ENCODE results near the gene TMEM238.

TMEM238 gene

DNA sequence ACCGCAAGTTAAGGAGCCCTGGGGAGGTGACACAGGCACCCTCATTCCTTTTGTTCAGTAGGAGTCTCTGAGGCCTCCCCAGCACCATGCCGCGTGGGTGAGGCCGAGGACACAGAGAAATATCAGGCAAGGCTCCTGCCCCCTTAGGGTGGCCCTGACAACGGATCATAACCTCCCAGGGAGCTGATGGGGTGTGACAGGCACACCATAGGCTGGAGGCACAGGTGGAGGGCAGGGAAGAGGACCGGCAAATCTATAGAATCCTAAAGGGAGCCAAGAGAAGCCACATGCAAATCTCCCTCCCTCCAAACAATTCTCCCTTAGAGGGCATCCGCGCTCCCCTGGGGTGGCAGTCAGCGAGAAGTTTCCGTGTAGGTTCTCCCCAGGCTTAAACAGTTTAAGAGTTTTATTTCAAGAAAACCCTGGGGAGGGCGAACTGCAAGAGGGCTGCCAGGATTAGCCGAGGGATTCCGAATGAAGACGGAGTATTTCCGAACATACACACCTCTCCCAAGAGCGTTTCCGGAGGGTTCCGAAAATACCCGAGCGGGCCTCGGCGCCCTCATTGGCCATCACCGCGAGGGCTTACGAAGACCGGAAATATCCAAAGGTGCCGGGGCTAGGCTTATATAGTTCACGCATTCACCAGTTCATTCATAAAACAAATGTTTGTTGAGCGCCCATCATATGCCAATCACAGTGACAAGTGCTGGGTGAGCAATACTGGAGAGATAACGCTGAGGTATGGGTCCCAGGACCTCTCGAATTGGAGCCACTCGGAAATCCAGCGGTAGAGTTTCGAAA is 1.0 kb upstream of the TMEM238 start:
- H3K4me3 ChIP-seq (ENCODE audit: low read depth, low read length): peak overlapping the region; percentile 99
- TF ChIP-seq, protein P1, sequence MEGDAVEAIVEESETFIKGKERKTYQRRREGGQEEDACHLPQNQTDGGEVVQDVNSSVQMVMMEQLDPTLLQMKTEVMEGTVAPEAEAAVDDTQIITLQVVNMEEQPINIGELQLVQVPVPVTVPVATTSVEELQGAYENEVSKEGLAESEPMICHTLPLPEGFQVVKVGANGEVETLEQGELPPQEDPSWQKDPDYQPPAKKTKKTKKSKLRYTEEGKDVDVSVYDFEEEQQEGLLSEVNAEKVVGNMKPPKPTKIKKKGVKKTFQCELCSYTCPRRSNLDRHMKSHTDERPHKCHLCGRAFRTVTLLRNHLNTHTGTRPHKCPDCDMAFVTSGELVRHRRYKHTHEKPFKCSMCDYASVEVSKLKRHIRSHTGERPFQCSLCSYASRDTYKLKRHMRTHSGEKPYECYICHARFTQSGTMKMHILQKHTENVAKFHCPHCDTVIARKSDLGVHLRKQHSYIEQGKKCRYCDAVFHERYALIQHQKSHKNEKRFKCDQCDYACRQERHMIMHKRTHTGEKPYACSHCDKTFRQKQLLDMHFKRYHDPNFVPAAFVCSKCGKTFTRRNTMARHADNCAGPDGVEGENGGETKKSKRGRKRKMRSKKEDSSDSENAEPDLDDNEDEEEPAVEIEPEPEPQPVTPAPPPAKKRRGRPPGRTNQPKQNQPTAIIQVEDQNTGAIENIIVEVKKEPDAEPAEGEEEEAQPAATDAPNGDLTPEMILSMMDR (IDR thresholded peaks at IDR 0.05; ENCODE audit: low read depth, low read length): no peak
- DNase-seq (ENCODE audit: low read depth, low spot score): peak; percentile 98
- in situ Hi-C loops (cut with HindIII; ENCODE audit: low sequenced_read_pairs): no loop called here

DNA sequence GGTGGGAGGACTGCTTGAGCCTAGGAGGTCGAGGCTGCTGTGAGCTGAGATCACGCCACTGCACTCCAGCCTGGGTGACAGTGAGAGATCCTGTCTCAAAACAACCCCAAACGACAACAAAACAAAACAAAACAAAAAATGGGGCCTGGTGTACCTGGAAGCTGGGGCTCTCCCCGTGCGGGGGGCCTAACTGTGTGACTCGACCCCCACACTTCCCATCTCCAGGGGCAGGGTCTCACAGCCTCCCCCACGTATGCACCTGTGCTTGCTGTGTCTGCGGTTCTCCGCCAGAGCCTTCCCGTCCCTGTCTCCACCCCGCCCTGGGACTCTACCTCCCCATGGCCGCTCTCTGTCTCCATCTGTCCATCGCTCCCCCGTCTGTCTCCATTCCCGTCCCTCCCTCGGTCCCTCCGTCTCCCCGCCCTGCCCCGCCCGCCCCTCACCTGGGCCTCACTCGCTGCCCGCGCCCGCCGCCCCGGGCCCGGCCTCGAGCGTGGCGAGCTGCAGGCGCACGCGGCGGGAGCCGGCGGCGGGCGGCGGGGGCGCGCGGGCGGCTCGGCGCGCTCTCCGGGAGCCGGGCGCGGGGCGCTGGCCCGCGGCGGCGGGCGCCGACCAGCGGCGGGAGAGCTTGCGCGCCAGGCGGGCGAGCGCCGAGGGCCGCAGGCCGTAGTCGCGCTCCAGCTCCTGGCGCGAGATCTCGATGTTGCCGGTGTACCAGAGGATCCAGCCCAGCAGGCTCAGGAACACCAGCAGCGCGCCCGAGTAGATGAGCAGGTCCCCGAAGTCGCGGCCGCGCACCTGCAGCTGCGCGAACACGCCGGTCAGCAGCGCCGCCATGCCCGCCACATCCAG is 587 bp downstream of the TMEM238 start:
- in situ Hi-C loops (cut with HindIII; ENCODE audit: low sequenced_read_pairs): no loop called here
- peak; percentile 68 for DNase-seq (ENCODE audit: low read depth, low spot score)
- TF ChIP-seq, protein P1 (IDR thresholded peaks at IDR 0.05; ENCODE audit: low read depth, low read length): no peak
- peak overlapping the region; percentile 40 for H3K4me3 ChIP-seq (ENCODE audit: low read depth, low read length)

DNA sequence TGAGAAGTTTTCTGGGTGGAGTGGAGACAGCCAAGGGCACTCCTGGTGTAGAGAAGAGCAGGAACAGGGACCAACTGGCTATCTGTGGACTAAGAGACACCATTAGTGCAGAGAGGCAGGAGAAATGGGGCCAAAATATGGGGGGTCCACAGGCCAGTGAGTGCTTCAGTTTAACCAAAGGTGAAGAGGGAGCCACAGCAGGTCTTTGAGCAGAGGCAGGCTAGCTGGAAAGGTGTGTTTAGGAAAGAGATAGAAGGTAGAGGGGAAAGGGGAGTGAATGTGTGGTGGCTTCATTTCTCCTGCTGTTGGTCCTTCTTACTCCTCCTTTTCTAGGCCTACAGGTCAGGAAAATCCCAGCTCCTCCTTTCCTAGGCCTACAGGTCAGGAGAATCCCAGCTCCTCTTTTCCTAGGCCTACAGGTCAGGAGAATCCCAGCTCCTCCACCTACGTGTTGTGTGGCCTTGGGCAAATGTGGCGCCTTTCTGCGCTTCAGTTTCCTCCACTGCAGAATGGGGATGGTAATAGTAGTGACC is 1.5 kb downstream of the TMEM238 start:
- no peak overlapping the region for H3K4me3 ChIP-seq (ENCODE audit: low read depth, low read length)
- no peak for DNase-seq (ENCODE audit: low read depth, low spot score)
- in situ Hi-C loops (cut with HindIII; ENCODE audit: low sequenced_read_pairs): no loop called here
- TF ChIP-seq, protein P1 (IDR thresholded peaks at IDR 0.05; ENCODE audit: low read depth, low read length): no peak

DNA sequence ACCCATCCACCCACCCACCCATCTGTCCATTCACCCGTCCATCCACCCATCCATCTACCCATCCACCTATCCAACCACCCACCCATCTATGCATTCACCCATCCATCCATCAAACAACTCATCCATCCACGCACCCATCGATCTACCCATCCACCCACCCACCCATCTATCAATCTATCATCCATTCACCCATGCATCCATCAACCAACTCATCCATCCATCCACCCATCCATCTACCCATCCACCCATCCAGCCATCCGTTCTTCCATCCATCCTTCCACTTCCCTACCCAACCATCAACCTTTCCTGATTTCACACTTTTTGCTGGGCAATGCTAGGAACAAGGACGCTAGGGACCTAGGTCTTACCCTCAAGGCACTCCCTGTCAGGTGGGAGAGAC is 2.1 kb downstream of the TMEM238 start:
- in situ Hi-C loops (cut with HindIII; ENCODE audit: low sequenced_read_pairs): no loop called here
- TF ChIP-seq, protein P1 (IDR thresholded peaks at IDR 0.05; ENCODE audit: low read depth, low read length): no peak
- H3K4me3 ChIP-seq (ENCODE audit: low read depth, low read length): no peak overlapping the region
- DNase-seq (ENCODE audit: low read depth, low spot score): no peak

DNA sequence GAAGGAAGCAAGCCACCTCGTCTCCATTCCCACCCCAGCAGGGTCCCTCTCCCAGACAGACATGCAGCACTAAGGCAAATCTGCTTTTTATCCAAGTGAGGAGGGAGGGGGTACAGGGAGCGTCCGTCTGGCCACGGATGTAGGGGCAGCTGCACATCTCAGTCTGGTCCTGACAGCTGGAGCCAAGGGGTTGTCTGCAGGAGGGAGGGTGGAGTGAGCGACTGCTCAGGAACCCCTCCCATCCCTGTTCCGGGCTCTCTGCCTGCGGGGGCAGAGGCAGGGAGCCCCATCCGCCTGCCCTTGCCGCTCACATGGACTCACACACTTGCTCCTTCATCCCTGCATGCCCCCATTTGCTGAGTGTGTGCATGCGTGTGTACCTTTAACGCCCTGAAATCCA is 4.9 kb downstream of the TMEM238 start:
- no peak overlapping the region for H3K4me3 ChIP-seq (ENCODE audit: low read depth, low read length)
- TF ChIP-seq, protein P1 (IDR thresholded peaks at IDR 0.05; ENCODE audit: low read depth, low read length): no peak
- in situ Hi-C loops (cut with HindIII; ENCODE audit: low sequenced_read_pairs): no loop called here
- DNase-seq (ENCODE audit: low read depth, low spot score): no peak

DNA sequence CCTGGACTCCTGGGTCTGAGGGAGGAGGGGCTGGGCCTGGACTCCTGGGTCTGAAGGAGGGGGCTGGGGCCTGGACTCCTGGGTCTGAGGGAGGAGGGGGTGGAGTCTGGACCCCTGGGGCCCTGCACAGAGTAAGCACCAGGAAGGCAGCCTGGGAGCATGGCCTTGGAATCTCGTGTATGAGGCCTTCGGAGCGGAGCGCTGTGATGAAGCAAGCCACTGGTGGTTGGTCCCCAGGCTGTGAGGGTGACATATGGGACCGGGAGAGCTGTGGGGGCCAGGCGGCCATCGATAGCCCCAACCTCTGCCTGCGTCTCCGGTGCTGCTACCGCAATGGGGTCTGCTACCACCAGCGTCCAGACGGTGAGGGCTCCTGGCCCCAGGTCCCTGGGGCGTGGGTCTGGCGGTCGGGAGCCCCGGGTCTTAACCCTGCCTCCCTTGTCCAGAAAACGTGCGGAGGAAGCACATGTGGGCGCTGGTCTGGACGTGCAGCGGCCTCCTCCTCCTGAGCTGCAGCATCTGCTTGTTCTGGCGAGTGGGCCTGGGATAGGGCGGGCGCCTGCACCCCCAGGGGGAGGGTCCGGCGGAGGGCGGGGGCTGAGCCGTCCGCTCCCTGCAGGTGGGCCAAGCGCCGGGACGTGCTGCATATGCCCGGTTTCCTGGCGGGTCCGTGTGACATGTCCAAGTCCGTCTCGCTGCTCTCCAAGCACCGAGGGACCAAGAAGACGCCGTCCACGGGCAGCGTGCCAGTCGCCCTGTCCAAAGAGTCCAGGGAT is 6.5 kb downstream of the TMEM238 start:
- DNase-seq (ENCODE audit: low read depth, low spot score): no peak
- in situ Hi-C loops (cut with HindIII; ENCODE audit: low sequenced_read_pairs): no loop called here
- no peak overlapping the region for H3K4me3 ChIP-seq (ENCODE audit: low read depth, low read length)
- TF ChIP-seq, protein P1 (IDR thresholded peaks at IDR 0.05; ENCODE audit: low read depth, low read length): no peak
